BLaER1 treated with 17β-estradiol and CSF1 and Interleukin-3, amounts not matched to agents 10 nM and 100 nM (cell line): Measurements from ENCODE around the gene CD6.

Source experiments
- H3K27ac ChIP-seq, 11 experiments: shearing (Covaris generic); formaldehyde crosslinking; 2 replicates each; pipeline ENCODE4 v1.8.1; 2022
- H3K27me3 ChIP-seq, 11 experiments: shearing (Covaris generic); formaldehyde crosslinking; 2 replicates each; pipeline ENCODE4 v1.8.1; 2022
- H3K36me3 ChIP-seq, 11 experiments: shearing (Covaris generic); formaldehyde crosslinking; 2 replicates each; pipeline ENCODE4 v1.8.1; 2022
- H3K4me1 ChIP-seq, 10 experiments: shearing (Covaris generic); formaldehyde crosslinking; 2 replicates each; pipeline ENCODE4 v1.8.1; 2022
- H3K4me2 ChIP-seq, 11 experiments: shearing (Covaris generic); formaldehyde crosslinking; 2 replicates each; pipeline ENCODE4 v1.8.1; 2022
- H3K4me3 ChIP-seq, 10 experiments: shearing (Covaris generic); formaldehyde crosslinking; 2 replicates each; pipeline ENCODE4 v1.8.1; 2022
- H3K9ac ChIP-seq, 11 experiments: shearing (Covaris generic); formaldehyde crosslinking; 2 replicates each; pipeline ENCODE4 v1.8.1; 2022
- H3K9me3 ChIP-seq, 11 experiments: shearing (Covaris generic); formaldehyde crosslinking; replicated peaks in 1 of 11; 2 replicates each; pipeline ENCODE4 v1.8.1; 2022
- H4K20me1 ChIP-seq, 11 experiments: shearing (Covaris generic); formaldehyde crosslinking; 2 replicates each; pipeline ENCODE4 v1.8.1; 2022
- Cebpa-rat ChIP-seq, 11 experiments: shearing (Covaris generic); IDR thresholded peaks; 2 replicates each; pipeline ENCODE4 v1.8.1; 2022

Gene CD6

GRCh38 chr11:61045271-61045670 lies 73.8 kb downstream of the CD6 start:
- no peak overlapping the region for H3K27ac ChIP-seq
- no peaks in the 10 kb centered on the region for H3K9me3 ChIP-seq
- H3K4me3 ChIP-seq = no peak overlapping the region
- no peaks in the 10 kb centered on the region for H3K27me3 ChIP-seq
- no peaks in the 10 kb centered on the region for H4K20me1 ChIP-seq
- H3K9ac ChIP-seq = no peak overlapping the region
- H3K4me2 ChIP-seq = no peak overlapping the region
- TF ChIP-seq Cebpa-rat (IDR thresholded peaks at IDR 0.05) = no peak
- H3K4me1 ChIP-seq = peaks cover 27 to 38% (median 31%) of the 10 kb centered on the region in 10 experiments
- no peaks in the 10 kb centered on the region for H3K36me3 ChIP-seq

GRCh38 chr11:61046833-61047232 lies 75.4 kb downstream of the CD6 start:
- Histone ChIP-seq H3K4me1 (peaks cover 12 to 28% (median 22%) of the 10 kb centered on the region in 10 experiments), H4K20me1 (no peaks in the 10 kb centered on the region), H3K27ac (no peak overlapping the region), H3K36me3 (no peaks in the 10 kb centered on the region), H3K9me3 (no peaks in the 10 kb centered on the region), H3K27me3 (no peaks in the 10 kb centered on the region), H3K4me3 (no peak overlapping the region), H3K4me2 (no peak overlapping the region), H3K9ac (no peak overlapping the region)
- TF ChIP-seq Cebpa-rat (IDR thresholded peaks at IDR 0.05) = no peak

- Histone ChIP-seq H3K36me3 (no peaks in the 10 kb centered on the region), H3K4me3 (no peak overlapping the region), H3K27ac (no peak overlapping the region), H3K4me1 (peaks cover 10 to 26% (median 19%) of the 10 kb centered on the region in 10 experiments), H3K9me3 (no peaks in the 10 kb centered on the region), H3K27me3 (peaks cover 0 to 3% (median 0%) of the 10 kb centered on the region in 11 experiments; a peak in 1 of 22 replicates), H3K4me2 (no peak overlapping the region), H4K20me1 (0 out of 22 replicates have a peak, but pooled peaks cover 0 to 3% (median 0%) of the 10 kb centered on the region in 11 experiments), H3K9ac (no peak overlapping the region)
- no peak for TF ChIP-seq Cebpa-rat (IDR thresholded peaks at IDR 0.05)
Observed at GRCh38 chr11:61048368-61049062, 77.0 kb downstream of the CD6 start.

GRCh38 chr11:61049063-61049377 lies 77.5 kb downstream of the CD6 start:
- TF ChIP-seq Cebpa-rat (IDR thresholded peaks at IDR 0.05) = no peak
- no peak overlapping the region for H3K27ac ChIP-seq
- H3K4me1 ChIP-seq = peaks cover 15 to 27% (median 24%) of the 10 kb centered on the region in 10 experiments
- no peak overlapping the region for H3K9ac ChIP-seq
- H3K9me3 ChIP-seq = no peaks in the 10 kb centered on the region
- peak overlapping the region in 1 of 11 experiments; percentile 57; a peak in 2 of 22 replicates for H3K4me2 ChIP-seq
- no peak overlapping the region for H3K4me3 ChIP-seq
- no peaks in the 10 kb centered on the region for H3K36me3 ChIP-seq
- H3K27me3 ChIP-seq = peaks cover 0 to 3% (median 0%) of the 10 kb centered on the region in 11 experiments; a peak in 1 of 22 replicates
- H4K20me1 ChIP-seq = 0 out of 22 replicates have a peak, but pooled peaks cover 0 to 3% (median 0%) of the 10 kb centered on the region in 11 experiments

- Histone ChIP-seq H3K4me3 (no peak overlapping the region), H3K9me3 (no peaks in the 10 kb centered on the region), H3K4me2 (peak overlapping the region in 7 of 11 experiments; percentile 7 to 85 (median 59); a peak in 11 of 22 replicates), H4K20me1 (0 out of 22 replicates have a peak, but pooled peaks cover 0 to 3% (median 0%) of the 10 kb centered on the region in 11 experiments), H3K4me1 (peaks cover 16 to 27% (median 24%) of the 10 kb centered on the region in 10 experiments), H3K9ac (peak overlapping the region in 1 of 11 experiments; percentile 1; a peak in 1 of 22 replicates), H3K27ac (no peak overlapping the region), H3K27me3 (peaks cover 0 to 3% (median 0%) of the 10 kb centered on the region in 11 experiments; a peak in 1 of 22 replicates), H3K36me3 (no peaks in the 10 kb centered on the region)
- TF ChIP-seq Cebpa-rat (IDR thresholded peaks at IDR 0.05) = no peak
Observed at GRCh38 chr11:61049859-61050258, 78.4 kb downstream of the CD6 start.

GRCh38 chr11:61052182-61052972 lies 80.9 kb downstream of the CD6 start:
- Histone ChIP-seq H4K20me1 (peaks cover 0 to 3% (median 0%) of the 10 kb centered on the region in 11 experiments; a peak in 1 of 22 replicates), H3K4me2 (peak overlapping the region in 10 of 11 experiments; percentile 27 to 81 (median 62); a peak in 17 of 22 replicates), H3K4me1 (peaks cover 17 to 27% (median 24%) of the 10 kb centered on the region in 10 experiments), H3K36me3 (no peaks in the 10 kb centered on the region), H3K9me3 (no peaks in the 10 kb centered on the region), H3K9ac (0 out of 22 replicates have a peak overlapping the region, but pooled peaks of 1 of the 11 experiments have one; percentile 4), H3K4me3 (no peak overlapping the region), H3K27ac (no peak overlapping the region), H3K27me3 (peaks cover 0 to 3% (median 0%) of the 10 kb centered on the region in 11 experiments; a peak in 1 of 22 replicates)
- no peak for TF ChIP-seq Cebpa-rat (IDR thresholded peaks at IDR 0.05)

- Histone ChIP-seq H4K20me1 (peaks cover 0 to 3% (median 0%) of the 10 kb centered on the region in 11 experiments; a peak in 1 of 22 replicates), H3K4me3 (no peak overlapping the region), H3K4me2 (peak overlapping the region; percentile 27 to 81 (median 62)), H3K9ac (0 out of 22 replicates have a peak overlapping the region, but pooled peaks of 1 of the 11 experiments have one; percentile 4), H3K4me1 (peaks cover 17 to 27% (median 24%) of the 10 kb centered on the region in 10 experiments), H3K36me3 (no peaks in the 10 kb centered on the region), H3K27me3 (peaks cover 0 to 3% (median 0%) of the 10 kb centered on the region in 11 experiments; a peak in 1 of 22 replicates), H3K9me3 (no peaks in the 10 kb centered on the region), H3K27ac (no peak overlapping the region)
- no peak for TF ChIP-seq Cebpa-rat (IDR thresholded peaks at IDR 0.05)
Observed at GRCh38 chr11:61053191-61053590, 81.7 kb downstream of the CD6 start.

GRCh38 chr11:61054513-61054912 lies 83.0 kb downstream of the CD6 start:
- TF ChIP-seq Cebpa-rat (IDR thresholded peaks at IDR 0.05) = no peak
- H3K9ac ChIP-seq = no peak overlapping the region
- no peak overlapping the region for H3K4me2 ChIP-seq
- peaks cover 0 to 3% (median 0%) of the 10 kb centered on the region in 11 experiments; a peak in 1 of 22 replicates for H3K27me3 ChIP-seq
- no peaks in the 10 kb centered on the region for H3K9me3 ChIP-seq
- H4K20me1 ChIP-seq = peaks cover 0 to 3% (median 0%) of the 10 kb centered on the region in 11 experiments; a peak in 1 of 22 replicates
- peaks cover 17 to 30% (median 24%) of the 10 kb centered on the region in 10 experiments for H3K4me1 ChIP-seq
- no peak overlapping the region for H3K4me3 ChIP-seq
- H3K27ac ChIP-seq = no peak overlapping the region
- H3K36me3 ChIP-seq = no peaks in the 10 kb centered on the region
